GM23248 (cell line): Measurements from ENCODE around the gene ST6GALNAC3. TPM values are rescaled to one million over a fixed set of nuclear protein-coding genes. Genes with fewer than 3 reads are reported as not detected.

Experiments
- DNase-seq: peaks from one replicate; pipeline ENCODE4 v3.0.0-alpha.2; 2015
- H2AFZ ChIP-seq: fragments of 200-600 bp; sonication (generic); 2 replicates; pipeline ENCODE4 v1.6.1; 2016; ENCODE audit warnings: antibody characterized with exemption
- H3F3A ChIP-seq: fragments of 200-600 bp; sonication (generic); 2 replicates; pipeline ENCODE4 v1.6.1; 2016; ENCODE audit warnings: mild to moderate bottlenecking, antibody characterized with exemption, mixed run types; ENCODE audit not compliant: insufficient read depth
- H3K27ac ChIP-seq: fragments of 200-600 bp; sonication (generic); 2 replicates; pipeline ENCODE4 v1.5.1; 2016; ENCODE audit warnings: mild to moderate bottlenecking
- H3K27me3 ChIP-seq: fragments of 200-600 bp; sonication (generic); replicated peaks from 2 replicates; pipeline ENCODE4 v1.6.1; 2016; ENCODE audit warnings: mild to moderate bottlenecking; ENCODE audit not compliant: insufficient read depth
- H3K36me3 ChIP-seq: fragments of 200-600 bp; sonication (generic); 2 replicates; pipeline ENCODE4 v1.6.1; 2016; ENCODE audit warnings: low read depth, mild to moderate bottlenecking
- H3K4me1 ChIP-seq: fragments of 200-600 bp; sonication (generic); 2 replicates; pipeline ENCODE4 v1.6.1; 2016; ENCODE audit warnings: mild to moderate bottlenecking; ENCODE audit not compliant: insufficient read depth
- H3K4me2 ChIP-seq: fragments of 200-600 bp; sonication (generic); one replicate; pipeline ENCODE4 v1.6.1; 2016; ENCODE audit warnings: mild to moderate bottlenecking; ENCODE audit not compliant: unreplicated experiment
- H3K4me3 ChIP-seq: fragments of 200-600 bp; sonication (generic); 2 replicates; pipeline ENCODE4 v1.5.1; 2016; ENCODE audit warnings: mild to moderate bottlenecking
- H3K79me2 ChIP-seq: fragments of 200-600 bp; sonication (generic); 2 replicates; pipeline ENCODE4 v1.6.1; 2016; ENCODE audit warnings: mild to moderate bottlenecking; ENCODE audit not compliant: insufficient read depth
- H3K9ac ChIP-seq: fragments of 200-600 bp; sonication (generic); 2 replicates; pipeline ENCODE4 v1.6.1; 2016; ENCODE audit warnings: mild to moderate bottlenecking
- H3K9me2 ChIP-seq: fragments of 200-600 bp; sonication (generic); 2 replicates; pipeline ENCODE4 v1.6.1; 2016; ENCODE audit warnings: mixed run types, mild to moderate bottlenecking, moderate library complexity; ENCODE audit not compliant: insufficient read depth
- H3K9me3 ChIP-seq: fragments of 200-600 bp; sonication (generic); one replicate; pipeline ENCODE4 v1.6.1; 2017; ENCODE audit warnings: low read depth
- H4K20me1 ChIP-seq: fragments of 200-600 bp; sonication (generic); 2 replicates; pipeline ENCODE4 v1.6.0; 2016; ENCODE audit not compliant: insufficient read depth
- EZH2 ChIP-seq: fragments of 200-600 bp; sonication (generic); IDR thresholded peaks from 2 replicates; pipeline ENCODE4 v1.6.1; 2018; ENCODE audit warnings: antibody characterized with exemption, mild to moderate bottlenecking; ENCODE audit not compliant: insufficient read depth, poor library complexity, severe bottlenecking
- EZH2phosphoT487 ChIP-seq: fragments of 200-600 bp; sonication (generic); IDR thresholded peaks from 2 replicates; pipeline ENCODE4 v1.6.1; 2018; ENCODE audit warnings: antibody characterized with exemption, moderate library complexity, mild to moderate bottlenecking, low read depth; ENCODE audit not compliant: insufficient read depth
- WGBS, 2 experiments: methylation state at CpG; one replicate each; pipeline ENCODE4 v1.1.6; 2015 to 2017; ENCODE audit warnings: low lambda C conversion rate in 2 of 2, low coverage in 1 of 2; ENCODE audit errors: missing lambda C conversion rate in 2 of 2; 5-methylcytosine and 5-hydroxymethylcytosine counted together
- in situ Hi-C: fragments of 300-500 bp; cut with MboI; formaldehyde crosslinking; loops from 2 replicates; pipeline ENCODE4 v1.15.0; 2020
- polyA plus RNA-seq: library from polyadenylated mRNA; unstranded; fragments of >200 nt; fragmentation: Nextera tagmentation; extraction: Ambion mirVana; gene quantifications from 2 replicates; pipeline ENCODE4 v1.2.1, GENCODE V29; 2016
- total RNA-seq: library from RNA; depleted of rRNA; stranded (reverse); fragments of >200 nt; shearing (Covaris generic); gene quantifications from 2 replicates; pipeline ENCODE4 v1.2.3, GENCODE V29; 2014

The ST6GALNAC3 gene
- total and polyA plus RNA-seq, 2 experiments from 2014 or later: not detected

DNA sequence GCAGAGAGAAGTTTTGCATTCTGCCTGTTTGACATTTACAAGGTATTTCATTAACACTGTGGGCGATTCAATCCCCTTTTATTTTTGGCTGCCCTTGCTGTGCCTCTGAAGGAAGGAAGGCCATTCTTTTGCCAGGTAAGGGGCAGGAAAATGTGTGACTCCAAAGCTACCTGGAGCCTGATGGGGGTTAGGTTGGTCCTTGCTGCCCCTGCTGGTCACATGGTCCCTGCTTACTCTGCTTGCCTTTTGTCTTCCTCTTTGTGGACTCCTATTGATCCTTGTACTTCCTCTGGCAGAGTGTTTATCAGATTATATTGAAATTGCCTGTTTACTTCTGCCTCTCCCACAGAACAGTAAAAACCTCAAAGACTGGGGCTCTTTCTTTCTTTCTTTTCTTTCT lies 65.7 kb downstream of the ST6GALNAC3 start:
- no peak overlapping the region for H3K4me3 ChIP-seq
- no peaks in the 10 kb centered on the region for H3F3A ChIP-seq
- no peak for TF ChIP-seq EZH2
- TF ChIP-seq EZH2phosphoT487: no peak
- 71 to 81% methylated on average over 1 of the region's 1 CpG for WGBS, 2 experiments
- no peak overlapping the region for H2AFZ ChIP-seq
- H3K9me3 ChIP-seq: no peaks in the 10 kb centered on the region
- H3K27me3 ChIP-seq: 0 out of 2 replicates have a peak, but pooled peaks cover 21% of the 10 kb centered on the region
- H3K4me1 ChIP-seq: no peaks in the 10 kb centered on the region
- no peaks in the 10 kb centered on the region for H3K9me2 ChIP-seq
- H4K20me1 ChIP-seq: no peaks in the 10 kb centered on the region
- in situ Hi-C loops: no loop called here
- no peak overlapping the region for H3K9ac ChIP-seq
- H3K79me2 ChIP-seq: no peaks in the 10 kb centered on the region
- no peak for DNase-seq
- no peak overlapping the region for H3K27ac ChIP-seq
- no peak overlapping the region for H3K4me2 ChIP-seq
- H3K36me3 ChIP-seq: no peaks in the 10 kb centered on the region

DNA sequence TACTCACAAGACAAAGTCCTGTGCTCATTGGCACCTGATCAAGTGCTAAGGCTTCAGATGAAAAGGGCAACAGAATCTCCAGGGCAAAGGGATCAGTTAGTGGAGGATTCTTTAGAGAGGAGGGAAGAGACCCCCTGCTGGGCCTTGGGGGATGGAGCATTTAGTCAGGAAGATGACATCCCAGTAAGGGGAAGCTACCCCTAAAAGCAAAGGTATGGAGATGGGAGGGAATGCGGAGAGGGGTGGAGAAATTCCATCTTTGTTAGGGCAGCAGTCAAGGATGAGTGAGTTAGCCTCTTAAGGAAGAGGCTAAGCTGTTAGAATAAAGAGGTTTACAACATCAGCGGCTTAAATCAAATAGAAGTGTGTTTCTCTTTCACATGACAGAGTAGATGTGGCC lies 67.4 kb downstream of the ST6GALNAC3 start:
- H3K9me2 ChIP-seq: no peaks in the 10 kb centered on the region
- no peaks in the 10 kb centered on the region for H3K79me2 ChIP-seq
- no peaks in the 10 kb centered on the region for H3F3A ChIP-seq
- no peak for DNase-seq
- H3K36me3 ChIP-seq: no peaks in the 10 kb centered on the region
- in situ Hi-C loops: no loop called here
- no peak overlapping the region for H3K9ac ChIP-seq
- TF ChIP-seq EZH2 (no peak), EZH2phosphoT487 (no peak)
- no peak overlapping the region for H2AFZ ChIP-seq
- no peaks in the 10 kb centered on the region for H3K4me1 ChIP-seq
- 0 out of 2 replicates have a peak, but pooled peaks cover 20% of the 10 kb centered on the region for H3K27me3 ChIP-seq
- H3K27ac ChIP-seq: no peak overlapping the region
- H3K4me2 ChIP-seq: no peak overlapping the region
- no peaks in the 10 kb centered on the region for H4K20me1 ChIP-seq
- 71 to 82% methylated on average over 2 of the region's 2 CpGs for WGBS, 2 experiments
- H3K4me3 ChIP-seq: no peak overlapping the region
- no peaks in the 10 kb centered on the region for H3K9me3 ChIP-seq

DNA sequence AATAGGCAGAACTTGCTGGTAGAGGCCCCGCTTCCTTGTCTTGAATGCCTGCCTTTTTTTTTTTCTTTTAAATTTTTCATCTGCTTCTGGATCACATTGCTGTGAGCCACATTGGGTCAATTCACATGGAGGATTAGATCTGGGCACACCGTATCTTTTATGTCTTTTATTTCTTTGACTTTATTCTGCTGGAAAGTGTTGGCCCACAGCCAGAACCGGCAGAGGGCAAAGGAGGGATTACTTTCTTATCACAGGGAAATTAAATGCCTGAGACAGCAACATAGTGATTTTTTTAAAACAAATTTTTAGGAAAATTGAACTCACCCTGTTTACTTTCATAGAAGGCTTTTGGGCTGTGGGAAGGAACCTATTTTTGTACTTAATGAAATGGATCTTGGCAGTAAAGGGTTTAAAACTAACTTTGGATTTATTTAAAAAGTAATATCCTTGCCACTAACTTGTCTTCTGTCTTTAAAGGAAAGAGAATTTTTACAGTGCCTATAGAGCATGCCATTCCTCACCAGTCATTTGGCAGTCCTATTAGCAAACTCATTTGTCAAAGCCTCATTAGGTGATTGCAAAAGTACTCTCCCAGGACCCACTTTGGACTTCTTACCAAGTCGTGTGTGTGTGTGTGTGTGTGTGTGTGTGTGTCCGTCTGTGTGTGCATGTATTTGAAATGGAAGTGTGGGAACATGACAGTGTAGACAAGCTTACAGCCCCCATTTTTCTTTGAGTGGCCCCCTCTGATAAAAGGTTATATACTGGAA lies 68.4 kb downstream of the ST6GALNAC3 start:
- H3F3A ChIP-seq: no peaks in the 10 kb centered on the region
- no peak for DNase-seq
- no peak overlapping the region for H2AFZ ChIP-seq
- H3K27ac ChIP-seq: no peak overlapping the region
- TF ChIP-seq EZH2 (no peak), EZH2phosphoT487 (no peak)
- 29 to 30% methylated on average over 5 of the region's 5 CpGs for WGBS, 2 experiments
- H3K79me2 ChIP-seq: no peaks in the 10 kb centered on the region
- H3K4me3 ChIP-seq: no peak overlapping the region
- no peaks in the 10 kb centered on the region for H3K36me3 ChIP-seq
- H3K9ac ChIP-seq: no peak overlapping the region
- H3K9me2 ChIP-seq: no peaks in the 10 kb centered on the region
- H3K9me3 ChIP-seq: no peaks in the 10 kb centered on the region
- H3K27me3 ChIP-seq: 0 out of 2 replicates have a peak, but pooled peaks cover 11% of the 10 kb centered on the region
- H3K4me2 ChIP-seq: no peak overlapping the region
- no peaks in the 10 kb centered on the region for H4K20me1 ChIP-seq
- no peaks in the 10 kb centered on the region for H3K4me1 ChIP-seq
- in situ Hi-C loops: no loop called here

DNA sequence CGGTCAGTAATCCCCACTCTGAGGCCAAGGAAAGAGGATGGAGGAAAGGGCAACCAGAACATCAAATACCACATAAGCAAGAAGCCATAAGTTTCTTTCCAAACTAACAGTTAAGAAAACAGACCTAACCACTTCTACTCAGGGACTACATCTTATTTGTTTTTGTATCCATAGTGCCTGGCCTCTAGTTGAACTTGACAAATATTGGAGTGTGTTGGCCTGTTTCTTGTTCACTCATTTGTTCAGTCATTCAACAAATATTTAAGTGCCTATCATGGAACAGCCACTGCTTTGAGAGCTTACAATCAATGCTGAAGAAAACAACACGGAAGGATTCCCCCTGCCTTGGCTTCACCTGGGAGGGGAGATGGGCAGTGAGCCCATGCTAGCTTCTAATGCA lies 69.7 kb downstream of the ST6GALNAC3 start:
- TF ChIP-seq EZH2 (no peak), EZH2phosphoT487 (no peak)
- H3K27me3 ChIP-seq: peaks cover 19% of the 10 kb centered on the region; the same call in 1 of the 2 replicates
- no peak overlapping the region for H3K27ac ChIP-seq
- no peak overlapping the region for H3K4me2 ChIP-seq
- H4K20me1 ChIP-seq: no peaks in the 10 kb centered on the region
- H3K9ac ChIP-seq: no peak overlapping the region
- no peaks in the 10 kb centered on the region for H3K9me2 ChIP-seq
- H3K9me3 ChIP-seq: no peaks in the 10 kb centered on the region
- H2AFZ ChIP-seq: no peak overlapping the region
- in situ Hi-C loops: no loop called here
- no peaks in the 10 kb centered on the region for H3F3A ChIP-seq
- WGBS, 2 experiments: 80 to 92% methylated on average over 2 of the region's 2 CpGs
- H3K4me3 ChIP-seq: no peak overlapping the region
- H3K79me2 ChIP-seq: no peaks in the 10 kb centered on the region
- no peak for DNase-seq
- H3K36me3 ChIP-seq: no peaks in the 10 kb centered on the region
- H3K4me1 ChIP-seq: no peaks in the 10 kb centered on the region
